ENCODE measurements around the gene GID8. TPM values are rescaled to one million over a fixed set of nuclear protein-coding genes. Genes with fewer than 3 reads are reported as not detected.

Gene GID8
- 31.9 TPM for total RNA-seq

GRCh38 chr20:62938105-62938888 lies at the start of gene GID8:
TSS of gene GID8 (plus strand) at chr20:62938147. CDS start at chr20:62941503, 3,356 bp downstream.
- Histone ChIP-seq H3K4me3 (ENCODE audit: low read length) (peak within 1 kb of the TSS; percentile 82), H3K27me3 (ENCODE audit: insufficient read depth, low read length) (no peaks in the 10 kb centered on the region), H3K9me3 (ENCODE audit: low read depth, low read length) (no peaks in the 10 kb centered on the region), H3K4me1 (ENCODE audit: insufficient read depth, low read length) (peaks cover 41% of the 10 kb centered on the region)

GRCh38 chr20:62888406-62888805 lies 49.5 kb upstream of the GID8 start:
- no peaks in the 10 kb centered on the region for H3K9me3 ChIP-seq (ENCODE audit: low read depth, low read length)
- H3K4me3 ChIP-seq (ENCODE audit: low read length), result no peak overlapping the region
- H3K4me1 ChIP-seq (ENCODE audit: insufficient read depth, low read length), result no peaks in the 10 kb centered on the region
- no peaks in the 10 kb centered on the region for H3K27me3 ChIP-seq (ENCODE audit: insufficient read depth, low read length)

- Histone ChIP-seq H3K4me1 (ENCODE audit: insufficient read depth, low read length) (no peaks in the 10 kb centered on the region), H3K9me3 (ENCODE audit: low read depth, low read length) (no peaks in the 10 kb centered on the region), H3K27me3 (ENCODE audit: insufficient read depth, low read length) (no peaks in the 10 kb centered on the region), H3K4me3 (ENCODE audit: low read length) (no peak overlapping the region)
These were observed 49.0 kb upstream of the GID8 start for GRCh38 chr20:62888910-62889309.

- Histone ChIP-seq H3K9me3 (ENCODE audit: low read depth, low read length) (no peaks in the 10 kb centered on the region), H3K4me1 (ENCODE audit: insufficient read depth, low read length) (no peaks in the 10 kb centered on the region), H3K27me3 (ENCODE audit: insufficient read depth, low read length) (no peaks in the 10 kb centered on the region), H3K4me3 (ENCODE audit: low read length) (no peak overlapping the region)
These were observed 48.5 kb upstream of the GID8 start for GRCh38 chr20:62889411-62889810.

GRCh38 chr20:62889871-62890270 lies 48.1 kb upstream of the GID8 start:
- Histone ChIP-seq H3K27me3 (ENCODE audit: insufficient read depth, low read length) (no peaks in the 10 kb centered on the region), H3K4me1 (ENCODE audit: insufficient read depth, low read length) (no peaks in the 10 kb centered on the region), H3K4me3 (ENCODE audit: low read length) (no peak overlapping the region), H3K9me3 (ENCODE audit: low read depth, low read length) (no peaks in the 10 kb centered on the region)

- H3K4me3 ChIP-seq (ENCODE audit: low read length), result no peak overlapping the region
- no peaks in the 10 kb centered on the region for H3K9me3 ChIP-seq (ENCODE audit: low read depth, low read length)
- H3K27me3 ChIP-seq (ENCODE audit: insufficient read depth, low read length), result no peaks in the 10 kb centered on the region
- H3K4me1 ChIP-seq (ENCODE audit: insufficient read depth, low read length), result no peaks in the 10 kb centered on the region
These were observed 47.5 kb upstream of the GID8 start for GRCh38 chr20:62890444-62890843.

- Histone ChIP-seq H3K27me3 (ENCODE audit: insufficient read depth, low read length) (no peaks in the 10 kb centered on the region), H3K9me3 (ENCODE audit: low read depth, low read length) (no peaks in the 10 kb centered on the region), H3K4me1 (ENCODE audit: insufficient read depth, low read length) (no peaks in the 10 kb centered on the region), H3K4me3 (ENCODE audit: low read length) (no peak overlapping the region)
These were observed 46.8 kb upstream of the GID8 start for GRCh38 chr20:62891111-62891510.

GRCh38 chr20:62892348-62893304 lies 45.3 kb upstream of the GID8 start:
- Histone ChIP-seq H3K4me1 (ENCODE audit: insufficient read depth, low read length) (no peaks in the 10 kb centered on the region), H3K4me3 (ENCODE audit: low read length) (no peak overlapping the region), H3K9me3 (ENCODE audit: low read depth, low read length) (no peaks in the 10 kb centered on the region), H3K27me3 (ENCODE audit: insufficient read depth, low read length) (no peaks in the 10 kb centered on the region)

GRCh38 chr20:62893700-62894099 lies 44.2 kb upstream of the GID8 start:
- no peaks in the 10 kb centered on the region for H3K4me1 ChIP-seq (ENCODE audit: insufficient read depth, low read length)

GRCh38 chr20:62894261-62894660 lies 43.7 kb upstream of the GID8 start:
- Histone ChIP-seq H3K4me3 (ENCODE audit: low read length) (no peak overlapping the region), H3K27me3 (ENCODE audit: insufficient read depth, low read length) (no peaks in the 10 kb centered on the region), H3K9me3 (ENCODE audit: low read depth, low read length) (no peaks in the 10 kb centered on the region), H3K4me1 (ENCODE audit: insufficient read depth, low read length) (peaks cover 4% of the 10 kb centered on the region)

More at GRCh38 chr20:62893700-62894099, 44.2 kb upstream of the GID8 start:
- Histone ChIP-seq H3K9me3 (ENCODE audit: low read depth, low read length) (no peaks in the 10 kb centered on the region), H3K27me3 (ENCODE audit: insufficient read depth, low read length) (no peaks in the 10 kb centered on the region), H3K4me3 (ENCODE audit: low read length) (no peak overlapping the region)

- H3K9me3 ChIP-seq (ENCODE audit: low read depth, low read length), result no peaks in the 10 kb centered on the region
- no peak overlapping the region for H3K4me3 ChIP-seq (ENCODE audit: low read length)
- H3K27me3 ChIP-seq (ENCODE audit: insufficient read depth, low read length), result no peaks in the 10 kb centered on the region
- peaks cover 17% of the 10 kb centered on the region for H3K4me1 ChIP-seq (ENCODE audit: insufficient read depth, low read length)
These were observed 42.4 kb upstream of the GID8 start for GRCh38 chr20:62895539-62895938.

GRCh38 chr20:62896526-62896925 lies 41.4 kb upstream of the GID8 start:
- Histone ChIP-seq H3K4me1 (ENCODE audit: insufficient read depth, low read length) (peaks cover 17% of the 10 kb centered on the region), H3K4me3 (ENCODE audit: low read length) (no peak overlapping the region), H3K27me3 (ENCODE audit: insufficient read depth, low read length) (no peaks in the 10 kb centered on the region), H3K9me3 (ENCODE audit: low read depth, low read length) (no peaks in the 10 kb centered on the region)

- Histone ChIP-seq H3K4me3 (ENCODE audit: low read length) (no peak overlapping the region), H3K9me3 (ENCODE audit: low read depth, low read length) (no peaks in the 10 kb centered on the region), H3K27me3 (ENCODE audit: insufficient read depth, low read length) (no peaks in the 10 kb centered on the region), H3K4me1 (ENCODE audit: insufficient read depth, low read length) (peaks cover 17% of the 10 kb centered on the region)
These were observed 40.3 kb upstream of the GID8 start for GRCh38 chr20:62897666-62898065.

GRCh38 chr20:62898093-62898964 lies 39.6 kb upstream of the GID8 start:
- Histone ChIP-seq H3K9me3 (ENCODE audit: low read depth, low read length) (no peaks in the 10 kb centered on the region), H3K4me1 (ENCODE audit: insufficient read depth, low read length) (peaks cover 17% of the 10 kb centered on the region), H3K4me3 (ENCODE audit: low read length) (no peak overlapping the region), H3K27me3 (ENCODE audit: insufficient read depth, low read length) (no peaks in the 10 kb centered on the region)

Measured in mononuclear cell (primary cell).